Ishikawa (cell line): Measurements from ENCODE around the gene MYLK.

ENCODE experiments used
- CEBPB ChIP-seq: IDR thresholded peaks from 2 replicates; pipeline ENCODE4 v1.6.1; 2012
- CREB1 ChIP-seq: IDR thresholded peaks from 2 replicates; pipeline ENCODE4 v1.6.1; 2012; ENCODE audit warnings: low read depth
- EGR1 ChIP-seq: IDR thresholded peaks from 2 replicates; pipeline ENCODE4 v1.6.1; 2012
- EP300 ChIP-seq: IDR thresholded peaks from 2 replicates; pipeline ENCODE4 v1.6.1; 2012; ENCODE audit warnings: borderline replicate concordance
- FOXM1 ChIP-seq: IDR thresholded peaks from 2 replicates; pipeline ENCODE4 v1.6.1; 2012; ENCODE audit warnings: low read depth, borderline replicate concordance
- MAX ChIP-seq: IDR thresholded peaks from 2 replicates; pipeline ENCODE4 v1.6.1; 2012
- NFIC ChIP-seq: IDR thresholded peaks from 2 replicates; pipeline ENCODE4 v1.6.1; 2012
- RAD21 ChIP-seq: IDR thresholded peaks from 2 replicates; pipeline ENCODE4 v1.6.1; 2012; ENCODE audit warnings: low read depth
- REST ChIP-seq: IDR thresholded peaks from 2 replicates; pipeline ENCODE4 v1.6.1; 2012; ENCODE audit warnings: low read depth, mild to moderate bottlenecking
- TAF1 ChIP-seq: IDR thresholded peaks from 2 replicates; pipeline ENCODE4 v1.6.1; 2012; ENCODE audit warnings: low read depth, mild to moderate bottlenecking
- TCF12 ChIP-seq: IDR thresholded peaks from 2 replicates; pipeline ENCODE4 v1.6.1; 2012; ENCODE audit warnings: low read depth
- TEAD4 ChIP-seq: IDR thresholded peaks from 2 replicates; pipeline ENCODE4 v1.6.1; 2012
- USF1 ChIP-seq: IDR thresholded peaks from 2 replicates; pipeline ENCODE4 v1.6.1; 2012
- YY1 ChIP-seq: IDR thresholded peaks from 2 replicates; pipeline ENCODE4 v1.6.1; 2012; ENCODE audit warnings: low read depth
- ZBTB7A ChIP-seq: IDR thresholded peaks from 2 replicates; pipeline ENCODE4 v1.6.1; 2012; ENCODE audit warnings: low read depth

Gene MYLK

GRCh38 chr3:123667784-123668183 lies 216.3 kb downstream of the MYLK start:
- no peak for TF ChIP-seq CREB1
- TF ChIP-seq TCF12 = no peak
- TF ChIP-seq NFIC = no peak
- no peak for TF ChIP-seq MAX
- TF ChIP-seq EP300 = no peak
- TF ChIP-seq YY1 = no peak
- TF ChIP-seq REST = no peak

GRCh38 chr3:123664753-123665152 lies 219.4 kb downstream of the MYLK start:
- TF ChIP-seq FOXM1 (no peak), RAD21 (no peak), TAF1 (no peak), CEBPB (no peak), NFIC (no peak), EP300 (no peak), CREB1 (no peak), USF1 (no peak), EGR1 (no peak), YY1 (no peak), MAX (no peak)

GRCh38 chr3:123663977-123664376 lies 220.2 kb downstream of the MYLK start:
- TF ChIP-seq TEAD4 (no peak), NFIC (no peak), EP300 (no peak), USF1 (no peak), EGR1 (no peak), MAX (no peak), RAD21 (no peak), TCF12 (no peak), CREB1 (no peak), ZBTB7A (no peak), CEBPB (no peak), REST (no peak)

- no peak for TF ChIP-seq ZBTB7A
- TF ChIP-seq REST = peak; percentile 19; the same call in 1 of the 2 replicates
These were observed 222.2 kb downstream of the MYLK start for GRCh38 chr3:123661973-123662372.

- no peak for TF ChIP-seq REST
- no peak for TF ChIP-seq YY1
- TF ChIP-seq EP300 = peak; percentile 75; the same call in 1 of the 2 replicates
- TF ChIP-seq TCF12 = peak; percentile 81
- peak; percentile 98 for TF ChIP-seq NFIC
- TF ChIP-seq USF1 = 0 out of 2 replicates have a peak, but pooled peaks have one; percentile 8
- 0 out of 2 replicates have a peak, but pooled peaks have one; percentile 9 for TF ChIP-seq RAD21
- peak; percentile 53; the same call in 1 of the 2 replicates for TF ChIP-seq TEAD4
- no peak for TF ChIP-seq EGR1
- TF ChIP-seq TAF1 = peak; percentile 47; the same call in 1 of the 2 replicates
- peak; percentile 83 for TF ChIP-seq MAX
- TF ChIP-seq CEBPB = peak; percentile 66; the same call in 1 of the 2 replicates
- TF ChIP-seq FOXM1 = peak; percentile 53; the same call in 1 of the 2 replicates
These were observed 223.2 kb downstream of the MYLK start for GRCh38 chr3:123660900-123661299.
